ENCODE measurements around the gene DOCK7.

DNA sequence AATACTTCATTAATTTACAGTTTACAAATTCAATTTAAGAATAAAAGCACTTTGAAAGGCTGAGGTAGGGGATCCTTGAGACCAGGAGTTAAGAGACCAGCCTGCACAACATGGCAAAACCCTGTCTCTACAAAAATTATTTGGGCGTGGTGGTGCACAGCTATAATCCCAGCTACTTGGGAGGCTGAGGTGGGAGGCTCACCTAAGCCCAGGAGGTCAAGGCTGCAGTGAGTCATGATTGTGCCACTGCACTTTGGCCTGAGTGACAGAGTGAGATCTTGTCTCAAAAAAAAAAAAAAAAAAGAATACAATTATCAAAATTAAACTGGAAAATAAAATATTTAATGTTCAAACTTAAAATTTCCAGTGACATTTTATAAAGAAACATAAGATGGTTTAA is 179.2 kb downstream of the DOCK7 start:
- TF ChIP-seq CTCF (IDR thresholded peaks at IDR 0.05) (no peak), POLR2A (IDR thresholded peaks at IDR 0.05) (no peak)

All from body of pancreas (tissue), 4 donors.